ENCODE measurements around the gene DBT. TPM values are rescaled to one million over a fixed set of nuclear protein-coding genes. Genes with fewer than 3 reads are reported as not detected.

DBT gene
- total and polyA plus RNA-seq, 2 of the 13 experiments (the other 11 are each of a cell fraction or from before 2014, with no cell fraction given) = 3.3 to 10.2 TPM

GRCh38 chr1:100265931-100266740, 16.5 kb upstream of the DBT start, which contains the start of gene RTCA (continued):
- no peak for TF ChIP-seq THAP7 (CRISPR knock-in tag; IDR thresholded peaks at IDR 0.05)
- TF ChIP-seq FOXO1 (CRISPR knock-in tag; IDR thresholded peaks at IDR 0.05) = no peak
- TF ChIP-seq SRSF1 (optimal IDR thresholded peaks at IDR 0.05; ENCODE audit: low read depth, low read length) = no peak

GRCh38 chr1:100265562-100265930, 15.9 kb upstream of the DBT start:
- WGBS (ENCODE audit: low lambda C conversion rate) = under 1% methylated on average over 12 of the region's 12 CpGs

More at GRCh38 chr1:100265562-100265930, 15.9 kb upstream of the DBT start:
- H3K36me3 ChIP-seq (replicated peaks in 1 of 2; ENCODE audit: control insufficient read depth in 1 of 2, insufficient read depth in 2 of 2, low read length in 2 of 2) = peaks cover 2 to 13% of the 10 kb centered on the region in 2 experiments
- H3K27me3 ChIP-seq (ENCODE audit: control insufficient read depth in 1 of 2, insufficient read depth in 2 of 2, low read length in 2 of 2) = no peaks in the 10 kb centered on the region; a peak in 1 of 5 replicates
- TSS peak; percentile 77 for BruUV-seq (replicated peaks)
- ChIA-PET POLR2A (interaction anchor here (0.7 to 5.3 kb wide), 7 partner anchors 9 to 296 kb away, joined by 3 to 69 read pairs (median 5); partner anchors contain the start of genes CDC14A, DBT, SASS6 and SLC35A3), CTCF (ENCODE audit: low intra/inter-chr PET ratio, low total read pairs) (no interaction called here)
- peaks cover 39% of the 10 kb centered on the region for H3K4me1 ChIP-seq (ENCODE audit: insufficient read depth, low read length)
- peaks cover 29% of the 10 kb centered on the region for H3K79me2 ChIP-seq (ENCODE audit: insufficient read depth, low read length)
- in situ Hi-C loops (cut with HindIII; ENCODE audit: extremely low pct_ligation_motif_present, low pct_unique_long_range_greater_than_20kb) = loop anchor here (5.0 to 10.0 kb wide), 2 partner anchors 87 to 189 kb away; partner anchors contain the start of gene CDC14A
- H4K20me1 ChIP-seq (ENCODE audit: insufficient read depth, low read length) = no peaks in the 10 kb centered on the region
- intact Hi-C loops (cut with micrococcal nuclease; ENCODE audit: unreplicated experiment) = loop anchor here (5.0 kb wide), 2 partner anchors 133 to 192 kb away; partner anchors contain the start of genes SASS6 and TRMT13
- TF ChIP-seq ZNF598 (CRISPR knock-in tag; IDR thresholded peaks at IDR 0.05; ENCODE audit: borderline replicate concordance) = no peak
- peak; percentile 37; the same call in 1 of the 2 replicates for TF ChIP-seq NAIF1 (CRISPR knock-in tag; IDR thresholded peaks at IDR 0.05; ENCODE audit: borderline replicate concordance)
- TF ChIP-seq TAF15 (IDR thresholded peaks at IDR 0.05; ENCODE audit: low read depth, low read length, poor library complexity, severe bottlenecking) = no peak
- 0 out of 2 replicates have a peak, but pooled peaks have one; percentile 50 for TF ChIP-seq ZNF646 (CRISPR knock-in tag; IDR thresholded peaks at IDR 0.05)
- peak; percentile 36; the same call in 1 of the 2 replicates for TF ChIP-seq RFX1 (IDR thresholded peaks at IDR 0.05)
- TF ChIP-seq ZNF20 (CRISPR knock-in tag; IDR thresholded peaks at IDR 0.05) = no peak
- 0 out of 2 replicates have a peak, but pooled peaks have one; percentile 2 for TF ChIP-seq DNMT1 (CRISPR knock-in tag; IDR thresholded peaks at IDR 0.05)
- 0 out of 2 replicates have a peak, but pooled peaks have one; percentile 28 for TF ChIP-seq JUN (CRISPR knock-in tag; IDR thresholded peaks at IDR 0.05)
- H3K4me3 ChIP-seq (replicated peaks in 1 of 3; ENCODE audit: insufficient read depth in 1 of 3, low read depth in 2 of 3, low read length in 3 of 3) = peak overlapping the region; percentile 94 to 99 (median 98)
- peak overlapping the region; percentile 89 for H3K27ac ChIP-seq (ENCODE audit: extremely low read length, insufficient read depth, low read length)
- peak overlapping the region; percentile 93 for H2AFZ ChIP-seq (ENCODE audit: low read length)
- ATAC-seq (peak; percentile 39), DNase-seq (ENCODE audit: low spot score) (peak; percentile 23), FAIRE-seq (no peak)
- no peaks in the 10 kb centered on the region for H3K9me3 ChIP-seq (ENCODE audit: low read length)
- peak overlapping the region; percentile 86 for H3K4me2 ChIP-seq (ENCODE audit: low read depth, low read length)
- H3K9ac ChIP-seq (ENCODE audit: insufficient read depth, low read depth, low read length) = peak overlapping the region; percentile 89
